HEK293 (cell line): Measurements from ENCODE around the gene RNF223.

ENCODE experiments used
- CTCF ChIP-seq: fragments of 450-650 bp; formaldehyde crosslinking; IDR thresholded peaks from 2 replicates; pipeline ENCODE4 v1.5.1; 2016; ENCODE audit warnings: missing biosample characterization, missing genetic modification characterization
- MZF1 ChIP-seq: fragments of 450-650 bp; formaldehyde crosslinking; IDR thresholded peaks from 2 replicates; pipeline ENCODE4 v1.5.1; 2017; ENCODE audit warnings: missing biosample characterization, missing genetic modification characterization, borderline replicate concordance
- ZNF274 ChIP-seq, 2 experiments: fragments of 200-500 bp in 1 of 2; fragments of 450-650 bp in 1 of 2; sonication (Bioruptor generic) in 1 of 2; formaldehyde crosslinking in 1 of 2; IDR thresholded peaks; 2 replicates each; pipeline versions ENCODE4 v1.5.1 to v1.6.1; 2014 to 2016; ENCODE audit warnings: borderline replicate concordance in 1 of 2, inconsistent platforms in 1 of 2, low read length in 1 of 2, missing biosample characterization in 1 of 2, missing genetic modification characterization in 1 of 2
- ZNF335 ChIP-seq: fragments of 450-650 bp; formaldehyde crosslinking; conservative IDR thresholded peaks from 2 replicates; pipeline ENCODE4 v1.5.1; 2016; ENCODE audit warnings: missing biosample characterization, missing genetic modification characterization

GRCh38 chr1:1120096-1120495 lies 46.0 kb upstream of the RNF223 start:
- TF ChIP-seq MZF1, result no peak
- no peak for TF ChIP-seq ZNF335 (tag by site-specific recombination)
- no peak for TF ChIP-seq ZNF274 (IDR thresholded peaks at IDR 0.05; ENCODE audit: low read length)
- no peak for TF ChIP-seq ZNF274 (tag by site-specific recombination; IDR thresholded peaks at IDR 0.05; ENCODE audit: borderline replicate concordance)
- TF ChIP-seq CTCF (tag by site-specific recombination), result no peak
